Endothelial cell of umbilical vein (primary cell): ENCODE results near the gene KHDRBS1. TPM values are rescaled to one million over a fixed set of nuclear protein-coding genes. Genes with fewer than 3 reads are reported as not detected.

Source experiments
- BruUV-seq: library from RNA; stranded (reverse); fragments of 400-500 nt; replicated peaks from 2 replicates; lab custom pipeline; 2021; lab: Mats Ljungman, UMichigan
- CTCF ChIA-PET: fragments of 300-600, 350-600 bp; sonication (Branson Sonifier 250); formaldehyde crosslinking; loops from one replicate; lab custom pipeline; 2021; ENCODE audit warnings: antibody characterized with exemption, inconsistent platforms; lab: Charles Lee
- POLR2A ChIA-PET: fragments of 300-600, 350-600 bp; sonication (Branson Sonifier 250); formaldehyde crosslinking; loops from one replicate; lab custom pipeline; 2021; ENCODE audit warnings: antibody characterized with exemption, inconsistent platforms; lab: Charles Lee
- DNase-seq: peaks from one replicate; pipeline ENCODE4 v3.0.0-alpha.2; 2011; ENCODE audit warnings: low read depth, low spot score
- FAIRE-seq: peaks from 2 replicates; lab custom pipeline; 2011; peaks lifted over from hg19 to GRCh38; lab: Jason Lieb, UNC
- H2AFZ ChIP-seq: 2 replicates; pipeline ENCODE4 v1.6.0; 2012; ENCODE audit warnings: low read depth, low read length, control low read depth, inconsistent platforms
- H3K27ac ChIP-seq: 2 replicates; pipeline ENCODE4 v1.5.1; 2011; ENCODE audit warnings: low read depth, mild to moderate bottlenecking, control low read depth, low read length, moderate library complexity; ENCODE audit not compliant: insufficient read depth
- H3K27me3 ChIP-seq, 2 experiments: 2 replicates each; pipeline versions ENCODE4 v1.6.0 to v1.6.1; 2011; ENCODE audit warnings: low read length in 2 of 2, mixed read lengths in 1 of 2; ENCODE audit not compliant: control insufficient read depth in 2 of 2, insufficient read depth in 2 of 2
- H3K36me3 ChIP-seq, 2 experiments: 2 replicates in 1 of 2; 3 replicates in 1 of 2; pipeline ENCODE4 v1.5.1; 2011; ENCODE audit warnings: low read length in 2 of 2, mild to moderate bottlenecking in 1 of 2, moderate library complexity in 1 of 2; ENCODE audit not compliant: control insufficient read depth in 2 of 2, insufficient read depth in 2 of 2; ENCODE audit errors: extremely low read depth in 1 of 2
- H3K4me1 ChIP-seq: 3 replicates; pipeline ENCODE4 v1.5.1; 2011; ENCODE audit warnings: mild to moderate bottlenecking, low read length; ENCODE audit not compliant: control insufficient read depth, insufficient read depth; ENCODE audit errors: extremely low read depth
- H3K4me2 ChIP-seq: 2 replicates; pipeline ENCODE4 v1.6.1; 2011; ENCODE audit warnings: low read length, control low read depth, mixed read lengths; ENCODE audit not compliant: insufficient read depth
- H3K4me3 ChIP-seq, 3 experiments: fragments of 200-600 bp in 1 of 3; sonication (generic), shearing (Covaris generic) in 1 of 3; replicated peaks in 1 of 3; 2 replicates each; pipeline ENCODE4 v1.5.1; 2011 to 2016; ENCODE audit warnings: control low read depth in 3 of 3, low read length in 3 of 3, mild to moderate bottlenecking in 2 of 3, inconsistent platforms in 1 of 3, low read depth in 1 of 3, moderate library complexity in 1 of 3; ENCODE audit not compliant: insufficient read depth in 1 of 3
- H3K79me2 ChIP-seq: 2 replicates; pipeline ENCODE4 v1.6.0; 2012; ENCODE audit warnings: low read length, inconsistent platforms; ENCODE audit not compliant: control insufficient read depth, insufficient read depth
- H3K9ac ChIP-seq: replicated peaks from 2 replicates; pipeline ENCODE3; 2011; ENCODE audit warnings: low read length, control low read depth; ENCODE audit not compliant: insufficient read depth; ENCODE audit errors: extremely low read depth
- H3K9me1 ChIP-seq: replicated peaks from 3 replicates; pipeline ENCODE4 v1.6.0; 2011; ENCODE audit warnings: mild to moderate bottlenecking, low read length; ENCODE audit not compliant: control insufficient read depth, insufficient read depth; ENCODE audit errors: extremely low read depth
- H3K9me3 ChIP-seq: replicated peaks from 2 replicates; pipeline ENCODE4 v1.5.1; 2012; ENCODE audit warnings: low read length, inconsistent platforms; ENCODE audit not compliant: control insufficient read depth, insufficient read depth
- H4K20me1 ChIP-seq: replicated peaks from 2 replicates; pipeline ENCODE3; 2011; ENCODE audit warnings: mild to moderate bottlenecking, low read length; ENCODE audit not compliant: control insufficient read depth, insufficient read depth; ENCODE audit errors: extremely low read depth
- EZH2 ChIP-seq: IDR thresholded peaks from 2 replicates; pipeline ENCODE4 v1.6.1; 2012; ENCODE audit warnings: borderline replicate concordance, low read depth, mild to moderate bottlenecking, moderate library complexity, low read length, inconsistent platforms; ENCODE audit not compliant: severe bottlenecking
- FOS ChIP-seq: IDR thresholded peaks from 2 replicates; pipeline ENCODE4 v1.6.1; 2011; ENCODE audit warnings: mild to moderate bottlenecking, low read length, moderate library complexity, borderline replicate concordance; ENCODE audit not compliant: insufficient read depth
- GATA2 ChIP-seq: IDR thresholded peaks from 2 replicates; pipeline ENCODE4 v1.7.0; 2011; ENCODE audit warnings: low read depth, mild to moderate bottlenecking, moderate library complexity, mixed read lengths, low read length; ENCODE audit not compliant: insufficient read length, insufficient read depth
- JUN ChIP-seq: IDR thresholded peaks from 2 replicates; pipeline ENCODE4 v1.6.1; 2011; ENCODE audit warnings: borderline replicate concordance, low read depth; ENCODE audit not compliant: insufficient read length, insufficient read depth
- MYC ChIP-seq: IDR thresholded peaks from one replicate; pipeline ENCODE4 v1.6.1; 2011; ENCODE audit warnings: mild to moderate bottlenecking, low read depth, low read length
- POLR2A ChIP-seq: IDR thresholded peaks from 2 replicates; pipeline ENCODE4 v1.6.1; 2012; ENCODE audit warnings: low read depth, mild to moderate bottlenecking, control low read depth, low read length
- POLR2AphosphoS5 ChIP-seq: IDR thresholded peaks from 2 replicates; pipeline ENCODE4 v1.6.1; 2012; ENCODE audit warnings: low read depth, mild to moderate bottlenecking, control low read depth, low read length, moderate library complexity; ENCODE audit not compliant: insufficient read depth
- dilution Hi-C: fragments of 300-500 bp; cut with MboI; formaldehyde crosslinking; loops from one replicate; pipeline ENCODE4 v1.15.0; 2019; ENCODE audit warnings: low sequenced_read_pairs; ENCODE audit not compliant: extremely low pct_ligation_motif_present
- intact Hi-C: fragments of 100-400 bp; cut with micrococcal nuclease; formaldehyde crosslinking; loops from one replicate; pipeline ENCODE4 v1.10.0; 2022
- polyA plus RNA-seq, 4 experiments: library from polyadenylated mRNA; depleted of rRNA in 3 of 4; stranded (reverse) in 3 of 4; unstranded in 1 of 4; fragments of >200 nt; gene quantifications; 2 replicates each; pipeline versions ENCODE4 v1.2.1 to v1.2.3, GENCODE V29; 2011 to 2012; ENCODE audit warnings: missing spikeins in 1 of 4
- total RNA-seq: library from RNA; stranded (reverse); gene quantifications from 2 replicates; pipeline ENCODE4 v1.2.3, GENCODE V29; 2021
- TF ChIP-seq, protein P1 (sequence below): IDR thresholded peaks from 2 replicates; pipeline ENCODE4 v1.6.1; 2011; ENCODE audit not compliant: insufficient read depth, insufficient read length
- TF ChIP-seq, protein P2 (sequence below), 2 donors: IDR thresholded peaks; 1 replicate in 1 of 2; 2 replicates in 1 of 2; pipeline ENCODE4 v1.5.1; 2011; ENCODE audit warnings: low read length in 2 of 2, mild to moderate bottlenecking in 2 of 2, moderate library complexity in 2 of 2, control low read depth in 1 of 2, inconsistent platforms in 1 of 2, low read depth in 1 of 2; ENCODE audit not compliant: insufficient read depth in 1 of 2; ENCODE audit errors: extremely low read depth in 1 of 2

The KHDRBS1 gene
- total and polyA plus RNA-seq, 2 donors (not counting 3 experiments of a cell fraction or from before 2014, with no cell fraction given) = 43.4 to 194 TPM

DNA sequence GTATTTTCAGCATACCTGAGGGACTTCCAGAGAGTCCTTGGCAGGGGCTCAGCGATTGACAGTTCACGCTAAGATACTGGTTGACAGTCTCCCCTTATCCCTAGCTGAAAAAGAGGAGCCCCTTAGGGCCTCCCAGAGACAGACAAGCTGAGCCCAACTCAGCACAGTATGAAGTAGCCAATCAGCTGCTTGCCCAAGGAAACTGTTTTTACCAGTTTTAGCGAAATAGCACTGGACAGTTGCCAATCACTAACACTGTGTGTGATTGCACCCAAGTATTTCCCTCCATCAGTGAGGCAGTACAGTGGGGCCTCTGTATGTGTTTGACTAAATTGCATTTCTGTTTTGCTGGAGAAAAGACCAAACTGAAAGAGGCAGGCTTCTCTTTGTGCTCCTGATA is 27.0 kb downstream of the KHDRBS1 start:
- Histone ChIP-seq H3K36me3 (peaks cover 40 to 57% of the 10 kb centered on the region in 2 experiments), H3K79me2 (peaks cover 46% of the 10 kb centered on the region), H3K4me1 (no peaks in the 10 kb centered on the region), H3K9me3 (no peaks in the 10 kb centered on the region), H3K4me3 (no peak overlapping the region), H3K27ac (no peak overlapping the region), H3K4me2 (no peak overlapping the region), H3K27me3 (no peaks in the 10 kb centered on the region), H3K9ac (no peak overlapping the region), H4K20me1 (peaks cover 4% of the 10 kb centered on the region), H2AFZ (no peak overlapping the region), H3K9me1 (no peaks in the 10 kb centered on the region)
- intact Hi-C loops (no loop called here), dilution Hi-C loops (no loop called here)
- FAIRE-seq = no peak
- ChIA-PET POLR2A (no interaction called here), CTCF (interaction anchor here (1.6 to 2.0 kb wide), 2 partner anchors 13 to 16 kb away, joined by 5 to 6 read pairs; no protein-coding TSS in a partner anchor)
- no peak for DNase-seq
- no TSS peak for BruUV-seq
- no peak for TF ChIP-seq MYC
- TF ChIP-seq, protein P1, sequence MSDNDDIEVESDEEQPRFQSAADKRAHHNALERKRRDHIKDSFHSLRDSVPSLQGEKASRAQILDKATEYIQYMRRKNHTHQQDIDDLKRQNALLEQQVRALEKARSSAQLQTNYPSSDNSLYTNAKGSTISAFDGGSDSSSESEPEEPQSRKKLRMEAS = no peak
- TF ChIP-seq, protein P2, sequence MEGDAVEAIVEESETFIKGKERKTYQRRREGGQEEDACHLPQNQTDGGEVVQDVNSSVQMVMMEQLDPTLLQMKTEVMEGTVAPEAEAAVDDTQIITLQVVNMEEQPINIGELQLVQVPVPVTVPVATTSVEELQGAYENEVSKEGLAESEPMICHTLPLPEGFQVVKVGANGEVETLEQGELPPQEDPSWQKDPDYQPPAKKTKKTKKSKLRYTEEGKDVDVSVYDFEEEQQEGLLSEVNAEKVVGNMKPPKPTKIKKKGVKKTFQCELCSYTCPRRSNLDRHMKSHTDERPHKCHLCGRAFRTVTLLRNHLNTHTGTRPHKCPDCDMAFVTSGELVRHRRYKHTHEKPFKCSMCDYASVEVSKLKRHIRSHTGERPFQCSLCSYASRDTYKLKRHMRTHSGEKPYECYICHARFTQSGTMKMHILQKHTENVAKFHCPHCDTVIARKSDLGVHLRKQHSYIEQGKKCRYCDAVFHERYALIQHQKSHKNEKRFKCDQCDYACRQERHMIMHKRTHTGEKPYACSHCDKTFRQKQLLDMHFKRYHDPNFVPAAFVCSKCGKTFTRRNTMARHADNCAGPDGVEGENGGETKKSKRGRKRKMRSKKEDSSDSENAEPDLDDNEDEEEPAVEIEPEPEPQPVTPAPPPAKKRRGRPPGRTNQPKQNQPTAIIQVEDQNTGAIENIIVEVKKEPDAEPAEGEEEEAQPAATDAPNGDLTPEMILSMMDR (IDR thresholded peaks at IDR 0.05; ENCODE audit: extremely low read depth in 1 of 2, insufficient read depth in 1 of 2, low read depth in 1 of 2, low read length in 2 of 2) = no peak
- no peak for TF ChIP-seq GATA2
- TF ChIP-seq EZH2 = no peak
- TF ChIP-seq FOS = no peak
- no peak for TF ChIP-seq POLR2A
- no peak for TF ChIP-seq JUN
- no peak for TF ChIP-seq POLR2AphosphoS5
